Stimulated activated CD8-positive, alpha-beta memory T cell treated with anti-CD3 and anti-CD28 coated beads, Interleukin-15, amount 100 ng/mL, for 24 hours (primary cell): ENCODE measurements around the gene EVI2B.
"Not testable (repeated sequence)": the region's sequence is repeated elsewhere in the genome, so short reads cannot be mapped to it uniquely, and the experiment has no call there.

Experiments
- DNase-seq: peaks from one replicate; pipeline ENCODE4 v3.0.0-alpha.2; 2020; ENCODE audit warnings: low read depth

EVI2B gene

DNA sequence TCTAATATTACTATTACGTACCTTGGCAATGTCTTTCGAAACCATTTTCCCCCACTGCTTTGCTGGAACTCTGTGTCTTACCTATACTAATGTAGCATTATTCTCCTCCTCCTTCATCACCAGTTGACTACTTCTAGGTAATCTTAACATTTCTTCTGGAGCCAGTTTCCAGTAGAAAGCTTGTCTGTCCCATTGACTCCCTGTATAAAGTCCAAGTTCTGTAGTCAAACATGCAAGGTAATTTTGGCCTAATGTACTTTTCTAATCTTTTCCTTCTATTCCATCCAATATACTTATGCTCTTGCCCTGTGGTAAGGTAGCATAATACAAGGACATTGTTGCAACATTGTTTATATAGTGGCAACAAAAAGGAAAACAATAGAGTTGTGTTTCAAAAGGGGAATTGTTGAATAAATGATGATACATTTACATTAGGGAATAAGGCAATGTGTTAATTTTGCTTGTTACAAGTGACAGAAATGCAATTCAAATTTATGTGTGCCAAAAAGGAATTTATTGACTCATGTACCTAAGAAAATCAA, 44.7 kb downstream of the EVI2B start:
- no peak for DNase-seq

- DNase-seq: no peak
Observed at GRCh38 chr17:31266042-31266441, 47.8 kb downstream of the EVI2B start.

GRCh38 chr17:31262923-31263322, 50.9 kb downstream of the EVI2B start:
- not testable (repeated sequence) for DNase-seq

DNA sequence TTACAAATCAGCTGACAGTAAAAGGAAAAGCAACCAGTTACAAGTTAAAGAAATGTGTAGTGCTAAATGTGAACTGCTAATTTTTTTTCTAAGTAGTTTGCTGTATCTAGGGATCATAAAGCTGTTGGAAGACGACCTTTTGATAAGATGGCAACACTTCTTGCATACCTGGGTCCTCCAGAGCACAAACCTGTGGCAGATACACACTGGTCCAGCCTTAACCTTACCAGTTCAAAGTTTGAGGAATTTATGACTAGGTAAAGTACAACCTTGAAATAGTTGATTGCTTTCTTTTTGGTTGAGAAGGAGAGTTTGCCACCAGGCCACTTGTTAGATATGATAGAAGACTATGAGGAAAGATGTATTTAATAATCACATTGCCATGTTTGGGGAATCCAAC, 52.3 kb downstream of the EVI2B start:
- no peak for DNase-seq

- DNase-seq: no peak
Observed at GRCh38 chr17:31260151-31260550, 53.7 kb downstream of the EVI2B start.

- DNase-seq: no peak
Observed at GRCh38 chr17:31256936-31257335, 56.9 kb downstream of the EVI2B start.

DNA sequence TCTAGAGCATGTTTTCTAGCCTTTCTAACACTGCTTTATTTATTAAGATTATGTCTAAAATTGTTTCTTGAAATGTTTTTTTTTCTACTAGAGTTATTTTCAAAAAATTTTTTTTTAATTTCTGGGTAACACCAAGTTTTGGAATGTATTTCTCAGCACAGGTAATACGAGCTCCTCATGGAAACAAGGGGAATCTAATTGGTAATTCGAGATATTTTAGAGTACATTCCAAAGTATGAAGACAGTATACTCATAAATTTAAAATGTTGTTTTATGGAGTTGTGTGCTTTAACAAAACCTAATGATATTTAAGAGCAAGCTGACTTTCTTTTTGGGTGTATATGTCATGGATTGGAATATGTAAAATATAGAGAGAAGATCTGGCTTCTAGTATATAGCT, 59.2 kb downstream of the EVI2B start:
- no peak for DNase-seq
